ENCODE results near the gene COL4A2.

Gene COL4A2

GRCh38 chr13:110301606-110302553 is 5.2 kb upstream of the COL4A2 start:
- H3K4me3 ChIP-seq (ENCODE audit: low read depth, low read length) = no peak overlapping the region
- TF ChIP-seq CTCF (IDR thresholded peaks at IDR 0.05; ENCODE audit: low read depth, low read length, missing control alignments) = no peak
- no peak for DNase-seq (ENCODE audit: low read depth)

GRCh38 chr13:110302997-110303396 is 4.1 kb upstream of the COL4A2 start:
- no peak overlapping the region for H3K4me3 ChIP-seq (ENCODE audit: low read depth, low read length)
- DNase-seq (ENCODE audit: low read depth) = no peak
- no peak for TF ChIP-seq CTCF (IDR thresholded peaks at IDR 0.05; ENCODE audit: low read depth, low read length, missing control alignments)

GRCh38 chr13:110303644-110304043 is 3.4 kb upstream of the COL4A2 start:
- DNase-seq (ENCODE audit: low read depth) = no peak
- H3K4me3 ChIP-seq (ENCODE audit: low read depth, low read length) = no peak overlapping the region
- no peak for TF ChIP-seq CTCF (IDR thresholded peaks at IDR 0.05; ENCODE audit: low read depth, low read length, missing control alignments)

- DNase-seq (ENCODE audit: low read depth) = no peak
- TF ChIP-seq CTCF (IDR thresholded peaks at IDR 0.05; ENCODE audit: low read depth, low read length, missing control alignments) = no peak
- no peak overlapping the region for H3K4me3 ChIP-seq (ENCODE audit: low read depth, low read length)
Observed at GRCh38 chr13:110304256-110304655, 2.8 kb upstream of the COL4A2 start.

GRCh38 chr13:110305001-110305400 is 2.1 kb upstream of the COL4A2 start:
- DNase-seq (ENCODE audit: low read depth) = no peak
- H3K4me3 ChIP-seq (ENCODE audit: low read depth, low read length) = no peak overlapping the region
- no peak for TF ChIP-seq CTCF (IDR thresholded peaks at IDR 0.05; ENCODE audit: low read depth, low read length, missing control alignments)

- no peak overlapping the region for H3K4me3 ChIP-seq (ENCODE audit: low read depth, low read length)
- no peak for TF ChIP-seq CTCF (IDR thresholded peaks at IDR 0.05; ENCODE audit: low read depth, low read length, missing control alignments)
- no peak for DNase-seq (ENCODE audit: low read depth)
Observed at GRCh38 chr13:110305544-110305943, 1.5 kb upstream of the COL4A2 start.

- no peak overlapping the region for H3K4me3 ChIP-seq (ENCODE audit: low read depth, low read length)
- no peak for TF ChIP-seq CTCF (IDR thresholded peaks at IDR 0.05; ENCODE audit: low read depth, low read length, missing control alignments)
- no peak for DNase-seq (ENCODE audit: low read depth)
Observed at GRCh38 chr13:110305949-110306339, 1.1 kb upstream of the COL4A2 start.
